MM.1S (cell line): Measurements from ENCODE around the gene COPS2.

ENCODE experiments used
- CTCF ChIP-seq: fragments of 300-600 bp; sonication (generic); IDR thresholded peaks from 2 replicates; pipeline ENCODE4 v1.5.1; 2016; ENCODE audit warnings: antibody characterized with exemption, low read length, mixed read lengths
- EZH2 ChIP-seq: fragments of 300-600 bp; sonication (generic); optimal IDR thresholded peaks from 2 replicates; pipeline ENCODE3; 2017; ENCODE audit warnings: low read depth, mild to moderate bottlenecking, antibody characterized with exemption, low read length, mixed read lengths

- TF ChIP-seq EZH2 (no peak), CTCF (no peak)
Observed at GRCh38 chr15:49174902-49175301, 19.5 kb upstream of the COPS2 start.
